ENCODE data around the gene RAP1GAP.
"Not testable (repeated sequence)": the region's sequence is repeated elsewhere in the genome, so short reads cannot be mapped to it uniquely, and the experiment has no call there.

The RAP1GAP gene

DNA sequence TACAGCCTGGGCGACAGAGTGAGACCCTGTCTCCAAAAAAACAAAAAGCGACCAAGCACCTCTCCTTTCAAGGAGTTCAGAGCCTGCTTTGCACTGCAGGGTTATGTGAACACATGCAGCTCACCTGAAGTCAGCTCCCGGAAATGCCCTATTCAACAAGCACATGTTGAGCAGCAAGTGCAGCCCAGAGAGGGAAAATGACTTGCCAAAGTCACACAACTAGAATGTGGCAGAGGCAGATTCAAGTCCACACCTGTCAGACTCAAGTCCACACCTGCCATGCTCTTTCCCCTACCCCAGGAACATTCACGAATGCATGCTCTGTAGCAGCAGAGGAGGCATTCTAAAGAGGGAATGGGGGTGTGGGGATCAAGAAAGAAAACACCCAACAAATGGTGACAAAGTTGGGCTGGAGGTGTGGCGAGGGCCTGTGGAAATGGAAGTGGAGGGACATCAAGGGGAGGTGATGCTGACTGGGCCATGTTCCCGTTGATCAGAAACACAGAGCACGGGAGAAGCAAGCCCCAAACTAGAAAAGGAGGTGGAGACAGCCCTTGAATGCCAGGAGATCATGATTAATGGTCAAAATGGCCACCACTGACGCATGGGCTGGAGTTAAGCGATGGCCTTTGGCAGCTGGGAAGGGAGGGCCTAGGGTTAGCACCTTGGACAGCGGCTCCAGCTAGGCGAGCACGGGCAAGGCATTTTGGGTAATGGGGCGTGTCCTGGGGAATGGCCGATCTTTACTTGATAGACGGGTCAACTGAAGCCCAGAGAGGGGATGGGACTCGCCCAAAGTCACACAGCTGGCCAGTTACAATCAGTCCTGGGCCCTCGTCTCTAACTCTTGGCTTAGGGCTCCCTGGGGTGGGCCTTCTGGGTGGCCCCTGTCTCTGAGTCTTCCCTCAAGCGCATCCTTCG, 21.5 kb downstream of the RAP1GAP start:
- peak in 2 of 56 donors; percentile 14 to 19 for DNase-seq

DNA sequence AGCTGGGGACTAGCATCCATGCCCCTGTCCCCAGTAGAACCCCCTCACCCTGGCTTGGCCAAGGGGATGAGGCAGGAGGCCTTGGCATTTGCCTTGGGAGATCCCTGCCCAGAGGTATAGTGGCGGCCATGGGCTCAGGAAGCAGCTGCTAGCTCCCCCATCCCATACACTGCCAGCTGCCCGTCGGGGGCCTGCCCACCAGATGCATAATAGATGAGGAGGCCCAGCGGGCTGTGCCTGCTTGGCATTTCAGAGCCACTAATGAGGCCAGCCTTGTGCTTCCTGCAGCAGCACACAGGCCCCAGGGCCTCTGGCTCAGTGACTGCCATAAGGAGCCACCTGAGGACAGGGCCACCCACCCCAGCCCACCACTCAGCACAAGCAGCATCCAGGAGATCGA, 23.6 kb downstream of the RAP1GAP start:
- DNase-seq, result peak in 12 of 56 donors; percentile 24 to 64 (median 32)

- DNase-seq, result no peak
Measured at GRCh38 chr1:21644906-21645305, 24.3 kb downstream of the RAP1GAP start.

DNA sequence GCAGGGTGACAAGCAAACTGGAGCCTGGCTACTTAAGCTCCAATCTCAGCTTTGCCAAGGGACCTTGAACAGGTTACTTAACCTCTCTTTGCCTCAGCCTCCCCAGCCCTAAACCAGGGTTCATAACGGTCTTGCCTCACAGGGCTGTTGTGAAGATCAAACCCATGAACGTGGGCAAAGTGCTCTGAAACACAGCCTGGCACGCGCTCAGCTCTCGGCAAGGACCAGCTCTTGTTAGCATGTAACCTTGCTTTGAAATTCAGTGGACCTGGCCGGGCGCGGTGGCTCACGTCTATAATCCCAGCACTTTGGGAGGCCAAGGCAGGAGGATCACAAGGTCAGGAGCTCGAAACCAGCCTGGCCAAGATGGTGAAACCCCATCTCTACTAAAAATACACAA, 24.8 kb downstream of the RAP1GAP start:
- DNase-seq, result no peak

DNA sequence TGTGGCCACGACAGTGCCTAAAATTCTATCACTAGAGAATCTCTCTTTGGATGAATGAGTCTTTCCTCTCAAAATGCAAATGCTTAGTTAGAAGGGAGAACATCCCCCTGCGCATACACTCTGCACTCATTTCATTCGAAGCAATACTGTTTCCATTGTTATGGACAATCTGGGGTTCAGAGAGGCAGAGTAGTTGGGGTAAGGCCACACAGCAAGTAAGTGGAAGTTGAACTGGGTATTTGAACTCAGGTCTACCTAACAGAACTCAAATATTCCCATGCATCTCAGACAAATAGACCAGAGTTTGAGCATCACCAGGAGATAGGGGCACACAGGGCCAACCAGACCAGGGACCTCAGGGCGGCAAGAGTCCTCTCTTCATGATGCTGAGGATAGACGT, 25.5 kb downstream of the RAP1GAP start:
- no peak for DNase-seq

DNA sequence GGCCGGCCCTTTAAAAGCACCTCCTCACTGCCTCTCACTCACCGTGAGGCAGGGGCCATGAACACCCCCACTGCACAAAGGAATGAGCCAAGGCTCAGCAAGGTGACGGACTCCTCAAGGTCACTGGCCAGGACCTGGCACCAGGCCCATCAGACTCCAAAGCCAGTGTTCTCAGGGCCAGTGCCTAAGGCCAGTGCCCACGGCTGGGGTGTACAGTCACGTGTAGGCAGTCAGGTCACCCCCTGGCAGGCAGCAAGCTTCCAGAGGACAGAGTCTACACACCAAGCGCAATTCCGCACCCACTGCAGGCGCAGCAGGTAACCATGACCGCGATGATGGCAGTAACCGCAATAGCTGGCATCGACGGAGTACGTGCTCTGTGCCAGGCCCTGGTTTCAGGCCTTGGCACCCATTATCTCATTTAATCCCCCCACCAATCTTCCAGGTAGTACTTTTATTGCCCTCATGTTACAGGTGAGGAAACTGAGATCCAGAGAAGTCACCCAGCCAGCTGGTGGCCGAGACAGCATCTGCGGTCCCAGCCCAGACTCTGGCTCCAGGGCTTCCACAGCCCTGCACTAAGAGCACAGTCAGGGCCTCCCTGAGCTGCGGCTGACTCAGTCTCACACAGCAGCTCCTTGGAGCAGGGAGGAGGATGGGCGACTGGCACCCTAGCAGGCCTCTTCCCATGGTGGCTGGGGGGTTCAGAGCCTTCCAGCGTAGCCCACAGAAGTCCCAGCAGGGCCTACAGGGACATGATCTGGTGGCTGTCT, 27.0 kb downstream of the RAP1GAP start:
- peak in 1 of 56 donors; percentile 24 for DNase-seq

- no peak for DNase-seq
Measured at GRCh38 chr1:21641537-21641936, 27.6 kb downstream of the RAP1GAP start.

GRCh38 chr1:21641076-21641475, 28.1 kb downstream of the RAP1GAP start:
- no peak for DNase-seq

GRCh38 chr1:21640653-21641052, 28.5 kb downstream of the RAP1GAP start:
- no peak for DNase-seq

GRCh38 chr1:21639594-21640041, 29.5 kb downstream of the RAP1GAP start:
- DNase-seq, result peak in 38 of 56 donors; percentile 13 to 88 (median 51)

DNA sequence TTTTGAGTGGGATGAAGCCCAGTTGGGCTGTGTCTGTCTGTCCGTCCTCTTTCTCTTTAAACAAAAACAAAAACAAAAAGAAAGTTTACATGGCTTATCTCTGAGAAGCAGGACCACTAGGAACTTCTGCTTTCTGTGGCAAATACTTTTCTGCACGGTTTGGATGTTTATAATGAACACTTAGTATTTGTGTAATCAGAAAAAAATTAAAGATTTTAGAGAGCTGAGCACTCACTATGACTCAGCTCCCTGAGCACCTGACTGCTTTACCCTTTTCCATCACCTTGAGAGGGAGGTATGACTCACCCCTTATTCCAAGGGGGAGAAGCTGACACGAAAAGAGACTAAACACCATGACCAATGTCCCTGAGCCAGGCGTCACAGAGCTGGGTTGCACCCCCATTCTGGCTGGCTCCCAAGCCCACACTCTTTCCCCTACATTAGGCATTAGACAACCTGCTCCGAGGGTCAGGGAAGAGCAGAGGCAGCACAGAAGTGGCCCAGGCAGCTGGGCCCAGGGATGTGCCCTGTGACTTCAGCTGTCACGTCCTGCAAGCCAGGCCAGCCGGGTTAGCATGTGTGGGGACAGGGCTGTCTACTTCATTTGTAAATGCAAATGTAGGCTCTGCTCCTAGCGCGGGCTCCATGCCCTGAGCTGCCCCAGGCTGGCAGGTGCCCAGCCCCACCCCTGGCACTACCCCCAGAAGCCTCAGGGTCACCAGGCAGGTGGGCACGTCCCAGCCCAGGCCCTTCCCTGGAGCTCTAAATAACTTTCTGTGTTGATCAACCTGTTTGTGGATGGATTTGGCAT, 30.4 kb downstream of the RAP1GAP start:
- peak in 9 of 56 donors; percentile 14 to 64 (median 37) for DNase-seq

DNA sequence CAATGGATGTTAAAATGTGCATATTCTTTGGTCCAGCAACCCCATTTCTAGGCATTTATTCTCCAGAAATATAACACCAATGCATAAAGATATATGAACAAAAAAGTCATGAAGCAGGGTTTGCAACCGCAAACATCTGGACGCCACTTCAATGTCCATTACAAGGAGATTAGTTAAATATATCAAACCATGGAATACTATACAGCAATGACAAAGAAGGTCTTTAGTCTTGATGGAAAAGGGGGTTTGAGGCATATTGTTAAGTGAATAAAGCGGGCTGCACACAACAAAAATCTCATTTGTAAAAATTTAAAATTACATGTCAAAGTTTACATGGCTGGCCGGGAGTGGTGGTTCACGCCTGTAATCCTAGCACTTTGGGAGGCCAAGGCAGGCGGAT, 31.6 kb downstream of the RAP1GAP start:
- no peak for DNase-seq

GRCh38 chr1:21636029-21636428, 33.1 kb downstream of the RAP1GAP start:
- no peak for DNase-seq

DNA sequence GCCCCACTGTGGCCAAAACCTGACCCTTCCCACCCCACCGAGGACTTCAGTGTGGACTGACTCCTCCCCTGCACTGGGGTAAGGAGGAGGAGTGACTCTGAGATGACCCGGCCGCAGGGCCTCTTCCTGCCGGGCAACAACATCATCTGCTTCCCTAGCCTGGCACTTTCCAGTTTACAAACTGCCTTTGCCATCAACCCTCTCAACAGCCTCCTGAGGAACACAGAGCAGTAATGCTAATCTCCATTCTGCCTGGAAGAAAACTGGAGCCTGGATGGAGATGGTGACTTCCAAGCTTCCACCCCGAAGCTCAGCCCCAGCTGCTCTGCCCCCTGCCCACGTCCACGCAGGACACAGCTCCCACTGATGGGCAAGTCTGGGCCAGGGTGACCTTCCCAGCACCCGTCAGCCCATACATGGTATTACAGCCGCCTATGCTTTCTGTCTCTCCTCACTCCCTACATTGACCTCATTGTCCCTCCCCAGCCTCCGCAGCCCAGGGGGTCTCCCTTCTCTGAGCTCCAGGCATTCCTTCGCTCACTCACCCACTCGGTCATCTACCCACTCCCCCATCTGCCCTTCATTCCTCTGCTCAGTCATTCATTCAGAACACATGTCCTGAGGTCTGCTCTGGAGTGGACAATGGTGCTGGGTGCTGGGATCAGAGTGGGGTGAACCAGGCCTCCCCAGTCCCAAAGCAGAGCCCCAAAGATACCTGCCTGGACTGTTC, 34.2 kb downstream of the RAP1GAP start:
- DNase-seq, result no peak

DNA sequence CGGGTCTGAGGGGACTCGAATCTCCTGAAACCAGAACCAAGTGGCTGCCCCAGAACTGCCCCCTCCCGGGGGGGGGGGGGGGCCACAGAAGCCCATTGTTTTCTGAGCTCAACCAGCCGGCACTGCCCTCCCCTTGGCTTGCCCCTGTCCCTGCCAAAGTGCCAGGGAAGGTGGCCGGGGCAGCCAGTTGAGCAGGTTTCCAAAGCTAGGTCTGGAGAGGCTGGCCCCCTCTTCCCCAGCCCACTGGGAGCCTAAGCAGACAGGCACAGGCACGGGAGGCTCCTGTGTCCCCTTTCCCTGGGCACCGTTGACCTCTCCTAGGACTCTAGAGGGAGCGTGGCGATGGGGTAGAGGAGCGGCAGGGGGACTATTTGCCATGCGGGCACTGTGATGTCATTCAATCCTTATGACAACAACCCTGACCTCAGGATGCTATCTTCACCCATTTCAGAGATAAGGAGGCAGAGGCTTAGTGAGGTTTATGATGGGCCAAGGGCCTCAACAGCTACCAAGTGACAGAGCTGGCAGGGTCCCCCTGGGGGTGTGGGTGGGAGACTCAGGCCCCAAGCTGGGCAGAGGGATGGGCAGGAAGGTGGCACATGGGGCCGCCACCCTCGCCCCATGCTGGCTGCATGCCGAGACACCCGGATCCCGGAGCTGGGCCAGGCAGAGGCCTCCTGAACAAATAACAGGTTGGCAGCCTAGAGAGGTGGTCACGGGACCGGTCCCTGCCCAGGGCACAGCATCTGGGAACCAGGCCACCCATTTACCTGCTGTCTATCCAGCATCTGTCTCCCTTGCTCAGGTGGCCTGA, 35.0 kb downstream of the RAP1GAP start:
- peak in 1 of 56 donors; percentile 35 for DNase-seq

DNA sequence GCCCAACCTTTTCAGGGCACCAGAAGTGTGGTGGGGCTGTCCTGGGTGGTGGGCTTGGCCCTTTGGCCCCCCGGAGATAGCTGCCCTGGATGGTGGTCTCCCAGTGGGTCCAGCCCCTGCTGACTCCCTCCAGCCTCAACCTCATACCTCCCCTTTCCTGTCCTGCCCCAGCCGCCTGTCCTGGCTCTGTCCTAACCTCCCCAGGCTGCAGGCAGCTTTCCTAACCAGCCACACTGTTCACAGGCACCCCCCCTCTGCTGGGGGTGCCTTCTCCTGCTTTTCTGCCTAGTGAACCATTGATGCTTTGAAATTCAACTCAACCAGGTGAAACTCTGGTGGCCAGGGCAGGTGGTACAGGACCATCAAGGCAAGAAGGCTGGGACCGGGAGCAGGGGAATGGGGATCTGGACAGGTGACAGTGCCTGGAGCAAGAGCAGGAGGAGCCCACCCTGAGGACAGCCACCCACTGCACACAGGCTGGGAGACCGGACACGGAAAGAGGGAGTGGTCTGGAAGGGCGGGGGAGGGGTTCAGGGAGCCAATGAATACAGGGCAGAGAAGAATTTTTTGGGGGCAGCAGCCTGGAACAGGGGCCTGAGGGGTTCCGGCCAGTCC, 35.9 kb downstream of the RAP1GAP start:
- DNase-seq, result no peak

GRCh38 chr1:21631944-21632887, 36.9 kb downstream of the RAP1GAP start:
- peak in 9 of 56 donors; percentile 18 to 51 (median 27) for DNase-seq

GRCh38 chr1:21631590-21631943, 37.6 kb downstream of the RAP1GAP start:
- DNase-seq, result not testable (repeated sequence)

All from amygdala (tissue), 56 donors.